NCI-H748 treated with DMSO at 0.1 percent for 48 hours (cell line): ENCODE measurements around the gene IL22RA1.

Experiments used
- DNase-seq: peaks from one replicate; lab custom pipeline; 2025; lab: John Stamatoyannopoulos, UW

The IL22RA1 gene

DNA sequence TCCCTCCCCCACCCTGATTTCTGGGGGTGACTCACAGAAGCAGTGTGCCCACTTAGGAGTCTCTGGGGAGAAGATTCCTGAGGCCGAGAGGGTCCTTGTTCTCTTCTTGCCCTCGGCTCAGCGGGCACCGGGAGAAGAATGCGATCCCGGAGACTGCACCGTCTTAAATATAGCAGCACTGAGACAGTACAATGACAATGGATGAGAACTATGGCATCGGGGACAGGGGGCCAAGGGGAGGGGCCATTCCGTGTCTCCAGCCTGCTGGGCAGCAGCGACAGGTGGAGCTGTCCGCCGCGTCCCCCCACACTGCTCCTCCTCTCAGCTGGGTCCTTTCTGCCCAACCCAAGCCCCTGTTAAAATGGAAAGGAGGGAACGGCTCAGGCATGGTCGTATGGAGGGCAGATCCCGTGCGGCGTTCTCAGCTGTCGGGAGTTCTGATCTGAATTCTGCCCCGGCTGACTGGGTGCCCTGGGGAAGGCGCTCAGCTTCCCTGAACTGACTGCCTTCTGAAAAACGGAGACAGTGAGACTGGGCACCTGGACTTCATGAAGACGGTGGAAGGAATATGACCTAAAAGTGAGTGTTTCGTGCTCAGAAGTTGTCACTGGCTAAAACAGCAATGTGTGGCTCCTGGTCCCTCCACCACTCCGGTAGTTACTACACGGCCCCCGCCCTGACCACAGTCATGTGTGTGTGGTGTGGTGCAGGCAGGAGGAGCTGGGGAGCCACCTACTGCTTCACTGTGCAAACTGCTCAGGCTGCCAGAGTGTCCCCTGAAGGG is 30.8 kb downstream of the IL22RA1 start, which contains the start of gene MYOM3:
Gene MYOM3, minus strand, starts transcription at position 140 of the 784 bp plus-strand sequence. CDS start 3,499 bp downstream, outside the sequence.
- DNase-seq = no peak

DNA sequence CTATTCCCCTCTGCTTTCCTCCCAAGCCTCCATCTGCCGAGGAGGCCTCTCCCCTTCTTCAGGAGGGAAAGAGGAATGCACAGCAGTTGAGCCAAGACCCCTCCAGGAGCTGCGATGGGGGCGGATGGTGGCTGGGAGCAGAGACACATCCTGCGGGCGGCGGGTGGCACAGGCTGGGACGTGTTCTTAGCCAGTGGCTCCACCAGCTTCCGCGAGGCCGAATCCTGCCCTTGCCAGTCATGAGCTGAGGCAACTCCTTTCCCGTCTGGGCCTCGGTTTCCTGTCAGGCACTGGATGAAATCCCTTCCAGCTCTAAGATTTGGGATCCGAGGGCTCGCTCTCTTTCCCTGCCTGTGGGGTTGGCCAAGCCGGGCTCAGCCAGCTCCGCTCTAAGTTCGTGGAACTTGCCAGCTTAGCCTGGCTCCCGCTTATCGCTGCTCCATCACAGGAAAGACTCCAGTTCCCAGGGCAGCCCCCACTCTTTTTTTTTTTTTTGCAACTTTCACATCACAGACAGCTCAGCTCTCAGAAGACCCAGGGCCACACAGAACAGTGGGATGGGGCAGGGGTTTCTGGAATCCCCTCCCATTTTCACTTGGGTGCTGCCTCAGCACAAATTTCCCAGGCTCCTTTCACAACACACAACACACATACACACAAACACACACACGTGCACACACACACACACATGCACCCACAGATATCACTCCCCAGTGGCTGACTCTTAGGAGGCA is 31.5 kb downstream of the IL22RA1 start:
- DNase-seq = no peak

DNA sequence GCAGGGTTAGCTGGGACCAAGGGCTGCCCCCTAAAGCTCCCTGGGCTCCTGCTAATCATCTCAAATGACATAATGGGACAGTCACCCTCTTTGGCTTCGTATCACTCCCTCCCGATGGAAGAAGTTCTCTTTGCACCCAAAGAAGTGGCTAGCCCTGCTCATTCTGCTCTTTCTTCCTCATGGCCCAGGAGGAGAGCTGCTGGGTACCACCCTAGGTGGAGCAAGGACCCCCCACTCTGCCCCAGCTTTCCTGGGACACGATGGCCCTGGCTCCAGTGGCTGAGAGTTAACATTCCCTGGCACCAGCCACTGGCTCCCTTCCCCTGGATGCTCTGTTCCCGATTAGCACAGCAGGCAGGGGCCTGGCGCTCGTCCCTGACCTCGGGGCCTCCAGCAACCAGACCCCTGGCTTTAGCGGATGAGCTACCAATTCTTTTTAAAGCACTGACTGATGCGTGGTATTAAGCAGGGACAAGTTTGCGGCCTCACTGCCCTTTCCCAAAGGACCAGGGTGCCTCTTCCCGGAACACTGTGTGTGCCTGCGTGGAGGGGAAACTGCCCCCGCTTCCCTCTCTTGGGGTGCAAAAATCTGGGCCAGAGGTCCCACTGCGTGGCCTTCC is 32.2 kb downstream of the IL22RA1 start:
- no peak for DNase-seq

DNA sequence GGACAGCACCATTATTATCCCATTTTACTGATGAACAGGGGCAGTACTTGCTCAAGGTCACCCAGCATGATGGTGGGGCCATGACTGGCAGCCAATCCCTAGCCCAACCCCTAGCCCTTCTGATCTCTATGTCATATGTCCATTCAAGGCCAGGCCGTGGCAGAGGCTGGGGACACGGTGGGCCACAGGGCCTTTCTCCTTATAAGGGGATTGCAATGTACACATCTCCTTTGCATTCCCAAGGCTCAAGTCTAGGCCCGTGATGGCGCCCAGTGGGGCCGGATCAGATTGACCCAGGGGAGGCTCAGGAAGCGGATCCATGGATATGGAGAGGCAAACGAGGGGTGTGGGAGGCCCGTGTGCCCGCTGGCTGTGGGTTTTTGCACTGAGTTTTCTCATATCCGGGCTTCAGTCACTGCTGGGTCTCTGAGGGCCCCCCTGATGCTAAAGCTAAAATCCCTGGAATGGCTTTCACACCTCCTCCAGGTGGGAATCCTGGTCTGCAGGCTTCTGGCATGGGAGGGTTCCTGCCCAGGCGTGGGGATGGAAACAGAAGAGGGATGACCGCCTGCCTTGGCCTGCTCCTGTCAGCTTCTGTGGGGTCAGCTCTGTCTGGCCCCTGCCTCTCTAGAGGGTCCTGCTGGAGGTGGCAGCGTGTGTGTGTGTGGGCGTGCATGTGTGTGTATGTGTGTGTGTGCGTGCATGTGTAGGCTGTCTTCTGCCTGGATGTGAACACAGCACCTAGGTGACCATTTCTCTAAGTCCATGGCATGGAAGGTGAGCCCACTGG is 33.1 kb downstream of the IL22RA1 start:
- DNase-seq = no peak

DNA sequence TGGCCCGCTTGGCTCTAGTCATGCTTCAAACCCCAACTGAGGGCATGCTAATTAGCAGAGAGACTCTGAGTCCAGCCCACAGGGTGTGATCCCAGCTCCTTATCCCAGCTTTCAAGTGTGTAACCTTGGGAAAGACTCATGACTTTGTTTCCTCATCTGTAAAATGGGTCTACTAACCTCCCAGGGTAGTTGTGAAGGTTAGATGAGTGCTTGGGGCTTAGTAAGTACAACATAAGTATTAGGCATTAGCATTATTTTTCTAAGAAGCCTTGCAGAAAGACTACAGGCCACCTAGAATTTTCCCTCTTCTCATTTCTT is 33.8 kb downstream of the IL22RA1 start:
- DNase-seq = no peak

DNA sequence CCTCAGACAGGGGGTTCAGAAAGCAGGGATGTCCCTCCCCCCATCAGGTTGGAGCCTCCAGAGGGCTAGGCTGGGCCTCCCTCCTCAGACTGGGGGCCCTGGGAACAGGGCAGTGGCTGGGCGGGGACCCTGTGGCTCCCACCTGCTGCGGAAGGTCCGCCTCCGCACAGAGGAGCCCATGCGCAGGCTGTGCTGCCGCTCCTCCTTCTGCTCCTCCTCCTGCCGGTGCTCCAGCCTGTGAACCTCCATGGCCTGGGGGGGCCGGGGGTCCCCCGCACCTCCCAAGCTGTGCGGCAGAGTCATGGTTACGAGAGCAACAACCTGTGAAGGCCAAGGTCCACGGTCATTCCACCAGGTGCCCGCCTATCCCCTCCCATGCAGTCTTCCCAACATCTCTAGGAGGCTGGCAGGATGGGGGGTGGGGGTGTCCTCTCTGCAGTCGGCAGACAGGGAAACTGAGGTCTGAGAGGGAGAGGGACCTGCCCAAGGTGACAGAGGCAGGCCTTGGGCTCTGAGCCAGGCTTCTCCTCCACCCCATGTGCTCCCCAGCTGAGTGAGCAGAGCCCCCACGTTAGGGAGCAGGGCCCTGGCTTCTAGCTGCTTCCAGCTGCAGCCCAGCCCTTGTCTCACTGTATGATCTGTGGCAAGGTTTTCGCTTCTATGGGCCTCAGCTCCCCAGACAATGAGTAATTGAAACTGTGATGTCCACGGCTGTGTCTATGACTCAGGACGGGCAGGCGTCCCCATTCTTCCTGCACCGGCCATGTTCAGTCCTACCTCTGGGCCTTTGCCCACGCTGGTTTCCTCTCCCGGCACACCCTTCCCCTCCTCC is 34.4 kb downstream of the IL22RA1 start:
- no peak for DNase-seq

DNA sequence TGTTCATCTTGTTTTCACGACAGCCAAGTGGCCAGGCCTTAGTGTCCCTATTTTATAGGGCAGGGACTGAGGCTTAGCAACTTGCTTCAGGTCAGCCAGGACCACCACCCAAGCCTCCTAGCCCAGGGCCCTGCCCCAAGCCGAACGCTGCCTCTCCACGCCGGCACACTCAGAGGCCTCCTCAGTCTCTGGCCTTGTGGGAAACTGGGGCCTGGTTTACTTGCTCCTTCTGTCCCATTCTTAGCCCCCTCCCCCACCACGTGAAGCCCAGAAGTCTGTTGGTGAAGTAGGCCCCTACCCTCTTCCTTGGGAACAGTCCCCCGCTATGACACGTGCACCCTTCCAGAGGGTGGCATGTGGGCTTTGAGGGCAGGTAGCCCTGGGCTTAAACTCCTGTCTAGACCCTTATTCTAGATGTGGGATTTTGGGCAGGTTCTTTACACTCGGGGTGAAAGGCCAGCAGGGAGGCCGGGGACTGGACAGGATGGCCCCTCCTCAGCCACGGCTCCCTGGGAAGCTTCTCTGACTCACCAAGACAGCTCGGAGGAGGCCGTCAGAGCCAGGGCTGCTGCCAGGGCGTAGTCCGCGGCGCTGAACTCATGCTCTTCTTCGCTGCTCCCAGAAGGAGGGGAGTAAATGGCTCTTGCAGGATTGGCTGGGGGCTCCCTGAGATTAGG is 35.3 kb downstream of the IL22RA1 start:
- DNase-seq = no peak

DNA sequence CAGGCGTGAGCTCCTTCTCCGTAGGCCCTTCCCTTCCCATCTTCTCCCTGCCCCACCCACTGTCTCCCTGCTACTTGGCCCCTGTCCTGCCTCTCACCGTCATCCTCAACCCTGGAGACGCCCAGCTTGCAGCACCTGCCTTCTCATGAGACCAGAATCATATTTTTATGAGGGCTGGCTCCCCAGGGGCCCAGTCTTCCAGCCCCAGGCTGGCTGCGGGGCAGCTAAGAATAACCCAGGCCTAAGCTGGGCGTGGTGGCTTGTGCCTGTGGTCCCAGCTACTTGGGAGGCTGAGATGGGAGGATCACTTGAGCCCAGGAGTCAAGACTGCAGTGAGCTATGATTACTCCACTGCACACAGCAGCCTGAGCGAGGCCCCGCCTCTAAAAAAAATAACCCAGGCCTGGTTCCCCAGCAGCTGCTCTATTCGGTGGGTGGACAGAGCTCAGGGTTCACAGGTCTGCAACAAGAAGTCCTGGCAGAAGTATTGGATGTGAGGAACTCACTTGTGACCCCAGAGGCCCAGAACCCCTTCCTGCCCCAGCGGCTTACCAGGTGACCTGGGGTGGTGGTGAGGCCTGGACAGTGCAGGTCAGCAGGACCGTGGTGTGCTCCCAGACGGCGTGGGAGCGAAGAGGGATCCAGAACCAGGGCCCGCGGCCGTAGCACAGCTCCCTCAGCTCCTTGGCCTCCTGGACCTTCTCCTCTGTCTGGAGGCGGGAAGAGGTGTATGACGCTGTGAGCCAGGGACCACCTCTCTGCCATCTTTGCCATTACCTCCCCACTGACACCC is 37.4 kb downstream of the IL22RA1 start:
- DNase-seq = no peak

DNA sequence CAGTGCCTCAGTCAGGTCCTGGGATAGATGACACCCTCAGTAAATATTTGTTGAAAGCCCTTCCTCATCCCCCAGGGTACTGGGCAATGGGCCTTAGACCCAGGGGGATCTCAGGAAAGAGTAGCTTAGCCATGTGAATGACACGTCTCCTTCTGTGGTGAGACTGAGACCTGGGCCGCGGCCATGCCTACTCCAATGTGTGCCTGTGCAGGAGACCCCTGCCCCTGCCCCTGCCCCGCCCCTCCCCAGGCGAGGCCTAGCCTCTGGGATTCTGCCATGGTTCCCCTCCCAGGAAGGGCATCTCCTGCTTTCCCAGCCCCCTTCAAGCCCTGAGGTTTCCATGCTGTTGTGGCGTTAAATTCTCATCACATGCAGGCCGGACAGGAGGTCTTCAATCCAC is 38.1 kb downstream of the IL22RA1 start:
- no peak for DNase-seq

DNA sequence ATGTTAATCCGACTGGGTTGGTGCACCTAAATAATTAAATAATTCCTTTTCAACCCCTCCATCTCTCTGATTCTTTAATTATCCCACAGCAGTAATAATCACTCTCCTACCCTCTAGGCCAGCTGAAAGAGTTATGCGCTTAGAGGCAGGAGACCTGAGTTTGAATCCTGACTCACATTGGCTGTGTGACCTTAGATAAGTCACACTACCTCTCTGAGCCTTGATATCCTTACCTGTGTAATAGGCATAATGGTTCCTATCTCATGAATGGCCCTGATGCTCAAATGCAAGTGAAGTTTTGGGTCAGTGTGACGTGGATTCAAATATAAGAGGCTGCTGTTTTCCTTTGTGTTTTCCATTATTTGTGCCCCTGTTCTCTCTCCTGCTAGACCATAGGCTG is 39.1 kb downstream of the IL22RA1 start:
- no peak for DNase-seq

DNA sequence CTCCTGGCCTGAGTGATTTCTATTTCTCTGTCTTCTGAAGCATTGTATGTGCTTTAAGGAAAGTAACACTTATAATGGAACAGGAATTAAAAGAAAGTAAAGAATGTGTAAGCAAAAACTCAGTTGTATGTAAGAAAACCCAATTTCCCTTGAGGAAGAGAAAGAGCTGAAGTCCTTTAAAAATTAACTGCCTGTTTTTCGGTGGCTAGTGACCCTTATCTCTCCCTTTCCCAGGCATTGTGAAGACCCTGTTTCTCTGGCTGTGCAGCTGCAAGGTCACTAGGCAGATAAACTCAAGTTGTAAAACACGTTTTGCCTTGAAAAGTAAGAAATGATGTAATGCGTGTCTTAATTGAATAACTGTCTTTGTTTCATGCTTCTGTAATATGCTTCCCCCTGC is 39.5 kb downstream of the IL22RA1 start:
- no peak for DNase-seq

DNA sequence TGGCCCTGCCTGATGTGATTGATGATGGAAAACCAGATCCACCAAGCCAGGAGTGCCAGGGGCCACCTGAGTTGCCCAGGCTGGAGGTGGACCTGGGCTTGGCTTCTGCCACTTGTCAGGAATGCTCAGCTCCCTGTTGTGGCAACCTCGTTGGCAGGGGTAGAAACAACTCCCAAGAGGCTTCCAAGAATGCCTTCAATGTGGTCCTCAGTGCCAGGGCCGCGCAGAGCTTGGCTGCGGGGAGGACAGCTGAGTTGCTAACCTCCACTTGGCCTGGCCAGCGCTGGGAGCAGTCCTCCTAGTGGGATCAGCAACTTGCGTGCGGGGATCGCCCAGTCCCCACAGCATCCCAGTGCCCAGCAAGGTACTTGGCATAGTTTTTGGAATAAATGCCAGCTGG is 40.0 kb downstream of the IL22RA1 start:
- DNase-seq = no peak

DNA sequence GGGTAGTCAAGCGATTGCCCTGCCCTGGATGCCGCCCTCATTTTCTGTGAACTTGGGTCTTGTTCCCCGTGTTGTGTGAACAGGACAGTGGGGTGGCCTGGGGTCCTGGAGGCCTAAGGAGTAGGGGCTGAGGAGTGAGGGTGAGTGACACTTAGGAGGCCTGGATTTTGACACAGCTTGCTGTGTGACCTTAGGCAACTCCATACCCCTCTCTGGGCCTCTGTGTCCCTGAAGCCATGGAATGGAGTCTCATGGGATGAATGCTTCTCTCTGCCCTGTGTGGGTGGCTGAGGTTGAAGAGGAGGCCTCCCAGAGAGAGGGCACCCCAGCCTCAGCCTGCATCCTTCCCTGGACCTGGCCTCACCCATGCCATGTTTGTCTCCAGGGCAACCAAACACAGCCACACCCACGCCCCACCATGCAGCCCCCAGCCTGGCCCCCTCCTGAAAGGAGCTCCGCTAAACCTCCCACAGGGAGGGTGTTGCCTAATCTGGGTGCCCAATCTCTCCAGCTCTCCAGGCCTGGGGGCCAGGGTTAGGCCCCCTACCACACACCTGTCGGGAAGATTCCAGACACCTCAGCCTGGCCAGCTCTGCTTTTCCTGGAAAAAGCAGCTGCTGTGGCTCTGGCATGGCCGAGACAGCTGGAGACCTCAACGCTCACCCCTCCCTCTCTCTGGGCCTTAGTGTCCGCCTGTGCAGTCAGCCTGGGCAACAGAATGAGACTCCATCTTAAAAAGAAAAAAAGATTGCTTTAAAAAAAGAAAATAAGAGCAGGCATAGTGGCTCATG is 40.9 kb downstream of the IL22RA1 start:
- no peak for DNase-seq

DNA sequence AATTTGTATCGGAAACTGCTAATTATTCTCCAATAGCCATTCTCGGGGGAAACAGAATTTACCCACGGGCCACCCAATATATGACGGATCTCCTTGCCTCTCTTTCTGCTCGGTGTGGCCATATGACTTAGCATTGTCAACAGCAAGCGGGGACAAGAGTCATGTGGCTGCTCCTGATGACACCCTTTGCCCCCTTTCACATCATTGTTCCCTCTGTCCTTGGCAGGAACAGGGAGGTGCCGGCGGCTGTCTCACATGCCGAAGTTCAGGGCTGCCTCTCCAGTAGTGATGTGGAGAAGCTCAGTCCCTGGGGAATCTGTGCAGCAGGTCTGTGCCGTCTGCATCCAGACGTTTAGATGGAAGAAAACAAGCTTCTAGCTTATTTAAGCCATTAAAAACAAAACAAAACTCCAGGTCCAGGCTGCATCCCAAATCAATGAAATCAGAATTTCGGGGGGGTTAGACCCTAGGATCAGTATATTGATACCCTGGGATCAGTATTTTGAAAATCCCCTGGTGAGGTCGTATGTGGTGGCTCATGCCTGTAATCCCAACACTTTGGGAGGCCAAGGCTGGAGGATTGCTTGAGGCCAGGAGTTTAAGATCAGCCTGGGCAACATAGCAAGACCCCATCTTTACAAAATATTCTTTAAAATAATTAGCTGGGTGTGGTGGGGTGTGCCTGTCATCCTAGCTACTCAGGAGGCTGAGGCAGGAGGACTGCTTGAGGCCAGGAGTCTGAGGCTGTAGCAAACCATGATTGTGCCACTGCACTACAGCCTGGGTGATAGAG is 41.8 kb downstream of the IL22RA1 start:
- DNase-seq = no peak

DNA sequence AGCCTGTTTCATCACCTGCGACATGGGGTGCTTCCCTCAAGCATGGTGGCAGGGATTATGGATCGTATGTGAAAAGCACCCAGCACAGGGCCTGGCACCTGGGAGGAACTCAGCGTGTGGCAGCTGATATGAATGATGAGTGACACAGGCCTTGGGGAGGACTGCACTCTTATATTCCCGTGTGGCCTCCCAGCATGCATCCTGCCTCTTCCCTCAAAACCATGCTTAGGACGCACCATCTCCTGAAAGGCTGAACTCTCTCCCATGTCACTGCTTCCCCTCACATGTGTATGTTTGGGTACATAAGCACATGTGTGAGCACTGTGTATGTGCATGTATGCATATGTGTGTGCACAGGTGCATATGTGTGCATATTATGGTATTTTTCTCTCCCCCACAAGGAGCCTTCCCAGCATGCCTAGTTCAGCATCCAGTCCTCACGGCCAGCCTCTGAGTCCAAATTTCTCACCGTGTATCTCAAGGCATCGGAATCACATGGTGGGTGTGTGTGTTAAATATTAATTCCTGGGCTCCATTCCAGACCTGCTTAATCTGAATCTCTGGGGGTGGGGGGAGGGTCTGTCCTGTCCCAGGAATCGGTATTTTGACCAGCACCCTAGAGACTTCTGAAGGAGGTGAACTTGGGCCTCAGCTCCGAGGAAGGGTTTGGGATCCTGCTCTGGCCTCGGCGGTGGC is 43.8 kb downstream of the IL22RA1 start:
- no peak for DNase-seq

DNA sequence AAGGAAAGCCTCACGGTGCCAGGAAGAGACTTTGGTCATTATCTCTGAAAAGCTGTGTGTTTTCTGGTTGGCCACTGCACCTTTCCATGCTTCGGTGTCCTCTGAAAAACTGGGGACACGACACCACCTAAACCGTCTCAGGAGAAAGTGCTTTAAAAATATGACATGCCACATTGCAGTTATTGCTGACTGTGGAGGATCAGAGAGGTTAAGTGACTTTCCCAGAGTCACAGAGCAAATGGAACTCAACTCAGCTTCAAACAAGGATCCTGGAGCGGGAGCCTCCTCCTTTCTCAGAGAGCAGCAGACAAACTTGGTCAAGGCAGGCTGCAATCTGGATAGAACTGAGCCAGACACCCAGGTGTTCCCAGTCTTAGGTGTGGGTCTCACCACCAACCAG is 44.8 kb downstream of the IL22RA1 start:
- no peak for DNase-seq

DNA sequence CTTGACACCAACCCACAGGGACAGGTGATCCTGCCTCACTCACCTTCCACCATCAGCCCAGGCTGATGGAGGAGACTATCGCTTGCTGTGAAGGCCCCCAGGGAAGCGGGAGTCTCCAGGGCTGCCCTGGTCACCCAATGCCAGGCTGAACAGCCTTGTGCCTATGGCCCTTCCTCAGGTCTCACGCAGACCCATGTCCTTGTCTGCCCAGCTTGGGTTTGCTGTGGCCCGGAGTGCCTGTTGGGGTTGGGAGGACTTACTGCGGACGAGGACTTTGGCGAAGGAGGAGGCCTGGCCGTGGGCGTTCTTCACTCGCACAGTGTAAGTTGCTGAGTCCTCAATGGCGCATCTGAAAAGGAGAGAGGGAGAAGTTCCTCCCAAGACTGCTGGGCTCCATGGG is 45.3 kb downstream of the IL22RA1 start:
- no peak for DNase-seq

DNA sequence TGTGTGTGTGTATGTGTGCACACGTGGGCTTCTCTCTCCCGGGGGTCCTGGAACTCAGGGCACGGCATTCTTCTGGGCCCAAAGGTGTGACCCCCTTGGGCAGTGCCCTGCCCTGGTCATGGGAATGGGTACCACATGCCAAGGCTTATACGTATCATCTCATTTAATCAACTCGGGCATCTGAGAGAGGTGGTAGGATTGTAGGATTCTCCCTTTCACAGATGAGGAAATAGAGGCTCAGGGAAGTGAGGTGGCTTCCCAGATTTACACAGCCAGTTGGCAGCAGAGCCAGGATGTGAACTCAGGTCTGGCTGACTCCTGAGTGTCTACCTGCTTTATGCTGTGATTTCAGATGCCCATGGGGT is 46.2 kb downstream of the IL22RA1 start:
- DNase-seq = no peak
